Activated naive CD8-positive, alpha-beta T cell (primary cell): ENCODE results near the gene PSMD2.
"Not testable (repeated sequence)": the region's sequence is repeated elsewhere in the genome, so short reads cannot be mapped to it uniquely, and the experiment has no call there.

Experiments
- H3K27ac Mint-ChIP-seq: one replicate; pipeline ENCODE4 v1.8.0; 2021; ENCODE audit warnings: mixed read lengths
- H3K27me3 Mint-ChIP-seq: one replicate; pipeline ENCODE4 v1.8.0; 2021; ENCODE audit warnings: mixed read lengths
- H3K36me3 Mint-ChIP-seq: one replicate; pipeline ENCODE4 v1.8.0; 2021; ENCODE audit warnings: mixed read lengths
- H3K4me1 Mint-ChIP-seq: one replicate; pipeline ENCODE4 v1.8.0; 2021; ENCODE audit warnings: low read depth, mixed read lengths
- H3K4me3 Mint-ChIP-seq: one replicate; pipeline ENCODE4 v1.8.0; 2021; ENCODE audit warnings: mild to moderate bottlenecking, mixed read lengths
- H3K9me3 Mint-ChIP-seq: one replicate; pipeline ENCODE4 v1.8.0; 2021; ENCODE audit warnings: low read depth, mixed read lengths

The PSMD2 gene

DNA sequence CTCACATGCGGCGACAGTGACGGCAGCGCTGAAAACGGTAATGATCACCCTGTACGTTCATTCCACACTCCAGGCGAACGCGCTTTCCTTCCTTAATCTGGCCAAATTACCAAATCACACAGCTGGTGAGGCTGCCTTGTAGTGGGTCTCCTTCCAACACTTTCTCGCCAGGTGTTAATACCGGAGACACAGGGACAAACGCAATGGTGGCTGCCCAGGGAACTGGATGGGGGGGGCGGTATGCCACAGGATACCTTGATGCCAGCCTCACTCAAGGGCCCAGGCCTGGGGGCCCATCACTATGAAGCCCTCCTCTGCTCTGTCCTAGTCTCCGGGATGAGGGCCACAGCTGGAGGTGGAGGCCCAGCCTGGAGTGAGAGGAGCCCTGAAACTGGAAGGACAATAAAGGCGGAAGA is 36.3 kb upstream of the PSMD2 start:
- H3K27ac Mint-ChIP-seq = no peak overlapping the region
- peaks cover 15% of the 10 kb centered on the region for H3K4me1 Mint-ChIP-seq
- H3K4me3 Mint-ChIP-seq = peak overlapping the region; percentile 78
- H3K36me3 Mint-ChIP-seq = peaks cover 9% of the 10 kb centered on the region
- H3K9me3 Mint-ChIP-seq = no peaks in the 10 kb centered on the region
- peaks cover 19% of the 10 kb centered on the region for H3K27me3 Mint-ChIP-seq

DNA sequence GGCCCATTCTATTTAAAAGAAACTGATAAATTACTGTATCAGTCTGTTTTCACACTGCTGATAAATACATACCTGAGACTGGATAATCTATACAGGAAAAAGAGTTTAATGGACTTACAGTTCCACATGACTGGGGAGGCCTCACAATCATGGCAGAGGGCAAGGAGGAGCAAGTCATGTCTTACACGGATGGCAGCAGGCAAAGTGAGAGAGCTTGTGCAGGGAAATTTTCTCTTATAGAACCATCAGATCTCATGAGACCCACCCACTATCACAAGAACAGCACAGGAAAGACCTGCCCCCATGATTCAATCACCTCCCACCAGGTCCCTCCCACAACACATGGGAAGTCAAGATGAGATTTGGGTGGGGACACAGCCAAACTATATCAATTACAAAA is 31.8 kb upstream of the PSMD2 start:
- H3K9me3 Mint-ChIP-seq, H3K27ac Mint-ChIP-seq, H3K4me1 Mint-ChIP-seq, H3K4me3 Mint-ChIP-seq, H3K36me3 Mint-ChIP-seq: not testable (repeated sequence)
- H3K27me3 Mint-ChIP-seq = peaks cover 12% of the 10 kb centered on the region

DNA sequence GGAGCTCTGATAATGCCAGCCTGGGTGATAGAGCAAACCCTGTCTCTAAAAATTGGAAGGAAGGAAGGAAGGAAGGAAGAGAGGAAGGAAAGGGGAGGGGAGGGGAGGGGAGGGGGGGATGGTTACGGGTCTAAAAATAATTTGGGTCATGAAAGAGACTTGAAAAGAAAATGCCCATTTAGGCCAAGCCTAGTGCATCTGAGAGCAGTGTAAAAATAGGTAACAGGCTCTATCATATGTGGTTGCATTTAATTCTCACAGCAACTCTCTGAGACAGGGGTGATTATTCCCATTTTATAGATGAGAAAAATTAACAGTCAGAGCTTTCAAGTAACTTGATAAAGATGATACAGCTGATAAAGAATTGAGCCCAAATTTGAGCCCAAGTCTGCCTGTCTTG is 26.8 kb upstream of the PSMD2 start:
- H3K4me3 Mint-ChIP-seq = no peak overlapping the region
- peaks cover 20% of the 10 kb centered on the region for H3K27me3 Mint-ChIP-seq
- H3K4me1 Mint-ChIP-seq = peaks cover 8% of the 10 kb centered on the region
- peaks cover 5% of the 10 kb centered on the region for H3K36me3 Mint-ChIP-seq
- no peaks in the 10 kb centered on the region for H3K9me3 Mint-ChIP-seq
- H3K27ac Mint-ChIP-seq = no peak overlapping the region

DNA sequence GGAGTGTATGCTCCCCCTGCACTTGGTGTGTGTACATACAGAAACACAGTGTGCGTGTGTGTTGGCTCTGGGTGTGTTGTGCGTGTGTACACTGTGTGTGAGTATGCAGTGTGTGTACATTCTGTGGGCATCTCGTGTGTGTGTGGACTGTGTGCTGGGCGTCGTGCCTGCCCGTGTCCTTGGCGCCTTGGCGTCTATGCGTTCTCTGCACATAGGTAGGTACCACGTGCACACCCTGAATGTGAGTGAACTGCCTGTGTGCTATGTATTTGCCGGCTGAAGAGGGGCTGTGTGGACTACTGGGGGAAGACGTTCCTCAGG is 23.7 kb upstream of the PSMD2 start:
- Mint-ChIP-seq H3K27me3 (peaks cover 23% of the 10 kb centered on the region), H3K4me1 (peaks cover 8% of the 10 kb centered on the region), H3K9me3 (no peaks in the 10 kb centered on the region), H3K4me3 (peak overlapping the region; percentile 46), H3K36me3 (peaks cover 3% of the 10 kb centered on the region), H3K27ac (no peak overlapping the region)

DNA sequence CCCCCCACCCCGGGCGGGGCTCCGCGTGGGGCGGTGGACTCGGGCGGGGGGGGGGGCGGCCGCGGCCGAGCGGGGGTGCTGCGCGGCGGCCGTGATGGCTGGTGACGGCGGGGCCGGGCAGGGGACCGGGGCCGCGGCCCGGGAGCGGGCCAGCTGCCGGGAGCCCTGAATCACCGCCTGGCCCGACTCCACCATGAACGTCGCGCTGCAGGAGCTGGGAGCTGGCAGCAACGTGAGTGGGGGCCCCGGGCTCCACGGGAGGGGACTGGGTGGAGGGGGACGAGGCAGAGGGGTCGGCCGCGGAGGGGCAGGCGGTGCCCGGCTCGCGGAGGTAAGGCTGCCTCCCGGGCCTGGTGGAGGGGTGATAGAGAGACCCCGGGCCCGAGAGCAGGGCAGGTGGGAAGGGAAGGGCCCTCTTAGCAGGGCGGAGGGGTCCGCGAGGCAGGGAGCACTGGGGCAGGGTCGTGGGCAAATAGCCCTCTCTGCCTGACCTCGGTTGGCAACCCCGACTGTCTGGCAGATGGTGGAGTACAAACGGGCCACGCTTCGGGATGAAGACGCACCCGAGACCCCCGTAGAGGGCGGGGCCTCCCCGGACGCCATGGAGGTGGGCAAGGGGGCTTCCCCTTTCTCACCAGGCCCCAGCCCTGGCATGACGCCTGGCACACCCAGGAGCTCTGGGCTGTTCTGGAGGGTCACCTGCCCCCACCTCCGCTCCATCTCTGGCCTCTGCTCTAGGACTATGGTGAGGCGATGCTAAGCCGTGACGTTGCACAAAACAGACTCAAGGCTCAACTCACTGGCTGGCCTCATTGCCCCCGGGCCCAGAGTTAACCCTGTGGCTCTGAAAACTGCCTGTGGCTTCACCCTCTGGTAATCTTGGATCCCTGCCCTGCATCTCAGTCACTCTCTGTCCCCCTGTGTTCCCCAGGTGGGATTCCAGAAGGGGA is 22.8 kb upstream of the PSMD2 start, which contains the start of gene ECE2:
Gene ECE2, plus strand, starts transcription at position 62 of the 950 bp plus-strand sequence. Its CDS starts 132 bp downstream, at position 194.
- Mint-ChIP-seq H3K27ac (no peak within 1 kb of the TSS), H3K27me3 (peaks cover 23% of the 10 kb centered on the region), H3K9me3 (no peaks in the 10 kb centered on the region), H3K4me3 (peak within 1 kb of the TSS; percentile 46), H3K4me1 (peaks cover 8% of the 10 kb centered on the region), H3K36me3 (peaks cover 3% of the 10 kb centered on the region)

DNA sequence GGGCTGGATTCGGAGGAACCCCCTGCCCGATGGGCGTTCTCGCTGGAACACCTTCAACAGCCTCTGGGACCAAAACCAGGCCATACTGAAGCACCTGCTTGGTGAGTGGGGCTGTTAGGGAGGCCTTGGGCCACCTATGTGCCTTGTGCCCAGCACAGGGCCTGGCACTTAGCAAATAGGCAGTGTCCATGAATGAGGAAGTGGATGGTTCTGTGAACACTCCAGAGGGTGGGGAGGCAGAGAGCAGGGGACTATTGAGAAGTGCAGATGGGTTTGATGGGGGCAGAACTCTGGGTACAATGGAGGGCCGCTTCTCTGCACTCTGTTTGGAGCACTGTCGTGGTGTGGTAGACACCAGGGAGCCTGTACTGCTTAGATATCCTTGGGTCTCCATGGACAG is 21.7 kb upstream of the PSMD2 start:
- Mint-ChIP-seq H3K27ac (no peak overlapping the region), H3K9me3 (no peaks in the 10 kb centered on the region), H3K4me3 (no peak overlapping the region), H3K4me1 (peaks cover 8% of the 10 kb centered on the region), H3K36me3 (peaks cover 3% of the 10 kb centered on the region), H3K27me3 (peaks cover 23% of the 10 kb centered on the region)

DNA sequence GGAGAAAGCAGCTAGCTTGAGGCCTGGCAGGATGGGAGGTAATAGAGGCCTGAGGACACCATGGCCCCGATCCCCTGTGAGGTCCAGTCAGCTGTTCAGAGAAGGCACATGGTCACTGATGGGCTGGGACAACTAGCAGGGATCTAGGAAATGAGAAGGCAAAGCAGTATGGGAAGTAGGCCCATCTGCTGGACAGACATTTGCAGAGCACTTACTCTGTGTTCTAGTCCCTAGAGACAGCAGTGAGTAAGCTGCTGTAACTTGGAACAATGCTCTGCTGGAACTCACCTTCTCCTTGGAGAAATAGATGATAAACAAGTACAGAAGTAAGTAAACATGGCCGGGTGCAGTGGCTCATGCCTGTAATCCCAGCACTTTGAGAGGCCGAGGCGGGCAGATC is 16.1 kb upstream of the PSMD2 start:
- Mint-ChIP-seq H3K27ac (no peak overlapping the region), H3K27me3 (peaks cover 10% of the 10 kb centered on the region), H3K36me3 (no peaks in the 10 kb centered on the region), H3K4me3 (no peak overlapping the region), H3K9me3 (no peaks in the 10 kb centered on the region), H3K4me1 (no peaks in the 10 kb centered on the region)

DNA sequence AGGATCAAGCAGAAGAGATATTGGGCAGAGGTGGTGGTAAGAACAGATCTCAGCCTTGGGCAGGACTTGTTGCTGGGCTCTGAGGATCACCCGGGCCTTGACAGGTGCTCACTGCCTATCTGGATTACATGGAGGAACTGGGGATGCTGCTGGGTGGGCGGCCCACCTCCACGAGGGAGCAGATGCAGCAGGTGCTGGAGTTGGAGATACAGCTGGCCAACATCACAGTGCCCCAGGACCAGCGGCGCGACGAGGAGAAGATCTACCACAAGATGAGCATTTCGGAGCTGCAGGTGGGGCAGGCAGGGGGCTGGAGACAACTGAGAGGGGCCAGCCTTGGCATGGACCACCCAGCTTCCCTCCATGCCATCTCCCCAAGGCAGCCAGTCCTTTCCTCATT is 15.4 kb upstream of the PSMD2 start:
- Mint-ChIP-seq H3K4me3 (no peak overlapping the region), H3K4me1 (no peaks in the 10 kb centered on the region), H3K27me3 (peaks cover 8% of the 10 kb centered on the region), H3K27ac (no peak overlapping the region), H3K9me3 (no peaks in the 10 kb centered on the region), H3K36me3 (no peaks in the 10 kb centered on the region)

DNA sequence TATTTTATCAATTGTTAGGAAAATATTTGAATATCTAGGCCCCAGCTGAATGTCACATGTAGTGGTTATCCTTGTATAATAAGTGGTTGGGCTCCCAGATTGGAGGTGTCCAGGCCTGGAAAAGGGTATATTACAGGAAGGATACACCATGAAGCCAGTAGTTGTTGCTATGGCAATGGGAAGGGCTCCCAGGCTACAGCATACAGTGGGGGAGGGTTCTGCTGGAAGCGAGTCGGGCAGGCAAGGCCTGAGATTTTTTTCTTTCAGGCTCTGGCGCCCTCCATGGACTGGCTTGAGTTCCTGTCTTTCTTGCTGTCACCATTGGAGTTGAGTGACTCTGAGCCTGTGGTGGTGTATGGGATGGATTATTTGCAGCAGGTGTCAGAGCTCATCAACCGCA is 14.3 kb upstream of the PSMD2 start:
- Mint-ChIP-seq H3K27ac (no peak overlapping the region), H3K36me3 (no peaks in the 10 kb centered on the region), H3K4me1 (no peaks in the 10 kb centered on the region), H3K9me3 (no peaks in the 10 kb centered on the region), H3K4me3 (no peak overlapping the region), H3K27me3 (peaks cover 7% of the 10 kb centered on the region)

DNA sequence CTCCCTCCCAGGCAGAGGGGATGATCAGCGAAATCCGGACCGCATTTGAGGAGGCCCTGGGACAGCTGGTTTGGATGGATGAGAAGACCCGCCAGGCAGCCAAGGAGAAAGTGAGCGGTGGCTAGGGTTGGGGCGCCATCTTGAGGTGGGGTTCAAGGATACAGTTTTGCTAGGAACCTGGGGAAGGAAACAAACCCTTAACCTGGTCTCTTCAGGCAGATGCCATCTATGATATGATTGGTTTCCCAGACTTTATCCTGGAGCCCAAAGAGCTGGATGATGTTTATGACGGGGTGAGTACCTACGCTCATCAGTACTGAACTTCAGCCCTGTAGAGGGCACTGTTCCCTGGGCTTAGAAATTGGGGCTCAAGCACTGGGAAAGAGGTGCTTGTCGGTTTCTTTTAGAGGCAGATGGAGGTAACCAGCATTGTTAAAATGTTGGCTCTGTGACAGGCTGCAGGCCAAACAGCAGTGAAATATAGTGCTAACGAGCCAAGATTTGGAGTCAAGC is 9.6 kb upstream of the PSMD2 start:
- Mint-ChIP-seq H3K9me3 (no peaks in the 10 kb centered on the region), H3K4me1 (no peaks in the 10 kb centered on the region), H3K27me3 (peaks cover 7% of the 10 kb centered on the region), H3K36me3 (no peaks in the 10 kb centered on the region), H3K4me3 (no peak overlapping the region), H3K27ac (no peak overlapping the region)

DNA sequence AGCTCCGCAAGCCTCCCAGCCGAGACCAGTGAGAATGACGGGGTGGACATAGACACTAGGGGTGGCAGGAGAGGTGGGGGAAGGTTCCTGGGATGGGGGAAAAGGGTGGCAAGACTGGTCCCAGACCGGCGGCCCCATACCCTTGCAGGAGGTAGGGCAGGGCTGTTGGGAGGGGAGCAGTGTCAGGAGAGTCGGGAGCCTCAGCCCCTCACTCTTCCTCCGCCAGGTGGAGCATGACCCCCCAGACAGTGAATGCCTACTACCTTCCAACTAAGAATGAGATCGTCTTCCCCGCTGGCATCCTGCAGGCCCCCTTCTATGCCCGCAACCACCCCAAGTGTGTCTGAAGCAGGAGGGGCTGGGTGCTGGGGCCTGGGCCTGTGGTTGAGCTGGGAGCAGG is 8.7 kb upstream of the PSMD2 start:
- H3K9me3 Mint-ChIP-seq = no peaks in the 10 kb centered on the region
- no peak overlapping the region for H3K4me3 Mint-ChIP-seq
- peaks cover 7% of the 10 kb centered on the region for H3K27me3 Mint-ChIP-seq
- no peaks in the 10 kb centered on the region for H3K36me3 Mint-ChIP-seq
- no peak overlapping the region for H3K27ac Mint-ChIP-seq
- H3K4me1 Mint-ChIP-seq = no peaks in the 10 kb centered on the region

DNA sequence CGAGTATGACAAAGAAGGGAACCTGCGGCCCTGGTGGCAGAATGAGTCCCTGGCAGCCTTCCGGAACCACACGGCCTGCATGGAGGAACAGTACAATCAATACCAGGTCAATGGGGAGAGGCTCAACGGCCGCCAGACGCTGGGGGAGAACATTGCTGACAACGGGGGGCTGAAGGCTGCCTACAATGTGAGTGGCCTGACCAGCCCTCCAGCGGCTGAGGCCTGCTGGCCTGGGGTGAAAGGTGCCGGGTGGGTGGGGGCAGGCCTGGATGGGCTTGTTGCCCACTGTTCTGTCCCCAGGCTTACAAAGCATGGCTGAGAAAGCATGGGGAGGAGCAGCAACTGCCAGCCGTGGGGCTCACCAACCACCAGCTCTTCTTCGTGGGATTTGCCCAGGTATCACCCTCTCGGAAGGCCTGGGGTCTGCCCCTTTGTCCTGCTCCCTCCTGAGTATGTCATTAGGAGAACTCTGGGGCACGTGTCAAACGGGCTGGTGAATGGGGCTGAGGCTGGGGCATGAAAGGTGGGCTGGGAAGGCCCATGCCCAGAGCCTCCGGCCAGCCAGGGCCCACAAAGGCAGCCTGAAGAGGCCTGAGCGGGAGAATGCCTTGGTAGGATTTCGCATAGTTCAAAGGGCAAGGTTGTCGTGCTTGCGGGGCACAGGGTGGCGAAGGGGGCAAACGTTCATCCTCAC is 7.8 kb upstream of the PSMD2 start:
- Mint-ChIP-seq H3K27ac (no peak overlapping the region), H3K4me1 (no peaks in the 10 kb centered on the region), H3K36me3 (no peaks in the 10 kb centered on the region), H3K9me3 (no peaks in the 10 kb centered on the region), H3K27me3 (peaks cover 1% of the 10 kb centered on the region), H3K4me3 (no peak overlapping the region)

DNA sequence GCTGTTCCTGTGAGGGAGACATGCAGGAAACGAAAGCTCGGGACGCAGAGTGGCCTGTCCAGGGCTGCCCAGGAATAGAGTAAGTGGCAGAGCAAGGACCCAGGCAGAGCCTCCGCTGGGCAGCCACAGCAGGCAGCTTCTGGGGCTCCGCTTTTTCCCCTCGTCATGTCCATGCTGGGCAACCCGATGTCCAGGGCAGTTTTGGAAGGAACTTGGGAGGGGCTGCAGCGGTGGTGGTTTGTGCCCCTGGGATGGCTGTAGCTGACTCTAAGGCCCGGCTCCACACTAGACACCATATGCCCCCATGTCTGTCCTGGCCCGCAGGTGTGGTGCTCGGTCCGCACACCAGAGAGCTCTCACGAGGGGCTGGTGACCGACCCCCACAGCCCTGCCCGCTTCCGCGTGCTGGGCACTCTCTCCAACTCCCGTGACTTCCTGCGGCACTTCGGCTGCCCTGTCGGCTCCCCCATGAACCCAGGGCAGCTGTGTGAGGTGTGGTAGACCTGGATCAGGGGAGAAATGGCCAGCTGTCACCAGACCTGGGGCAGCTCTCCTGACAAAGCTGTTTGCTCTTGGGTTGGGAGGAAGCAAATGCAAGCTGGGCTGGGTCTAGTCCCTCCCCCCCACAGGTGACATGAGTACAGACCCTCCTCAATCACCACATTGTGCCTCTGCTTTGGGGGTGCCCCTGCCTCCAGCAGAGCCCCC is 7.1 kb upstream of the PSMD2 start:
- Mint-ChIP-seq H3K27ac (no peak overlapping the region), H3K27me3 (no peaks in the 10 kb centered on the region), H3K4me1 (no peaks in the 10 kb centered on the region)

DNA sequence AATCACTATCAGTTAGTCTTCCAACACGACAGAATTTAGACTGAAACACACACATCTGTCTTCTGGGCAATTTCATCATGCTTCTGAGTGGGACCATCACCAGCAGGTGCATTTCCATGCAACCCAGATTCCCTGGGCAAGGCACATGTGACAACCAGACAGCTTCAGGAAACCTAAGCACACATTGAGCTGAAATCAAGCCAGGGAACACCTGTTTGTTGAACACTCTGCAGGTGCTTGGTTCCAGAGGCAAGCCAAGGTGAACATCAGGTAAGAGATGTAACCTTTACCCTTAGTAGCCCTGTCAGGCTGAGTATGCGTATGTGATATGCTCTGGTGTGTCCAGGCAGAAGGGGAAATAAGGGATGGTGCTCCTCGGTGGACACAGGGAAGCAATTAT is 3.3 kb upstream of the PSMD2 start:
- Mint-ChIP-seq H3K27me3 (no peaks in the 10 kb centered on the region), H3K9me3 (no peaks in the 10 kb centered on the region), H3K4me3 (no peak overlapping the region), H3K36me3 (no peaks in the 10 kb centered on the region), H3K27ac (no peak overlapping the region), H3K4me1 (peaks cover 18% of the 10 kb centered on the region)

More for the DNA sequence above, 7.1 kb upstream of the PSMD2 start:
- Mint-ChIP-seq H3K36me3 (no peaks in the 10 kb centered on the region), H3K4me3 (no peak overlapping the region), H3K9me3 (no peaks in the 10 kb centered on the region)

DNA sequence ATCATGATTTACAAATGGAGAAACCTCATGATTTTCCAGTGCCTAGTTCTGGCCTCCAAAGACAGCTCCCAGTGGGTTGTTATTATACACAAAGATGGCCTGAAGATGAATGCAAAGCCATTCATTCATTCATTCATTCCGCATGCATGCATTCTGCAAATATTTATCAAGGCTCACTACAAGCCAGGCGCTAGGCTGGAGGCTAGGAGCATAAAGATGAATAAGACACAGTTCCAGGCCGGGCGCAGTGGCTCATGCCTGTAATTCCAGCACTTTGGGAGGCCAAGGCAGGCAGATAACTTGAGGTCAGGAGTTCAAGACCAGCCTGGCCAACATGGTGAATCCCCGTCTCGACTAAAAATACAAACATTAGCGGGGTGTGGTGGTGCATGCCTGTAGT is 2.4 kb upstream of the PSMD2 start:
- no peaks in the 10 kb centered on the region for H3K36me3 Mint-ChIP-seq
- no peak overlapping the region for H3K4me3 Mint-ChIP-seq
- no peak overlapping the region for H3K27ac Mint-ChIP-seq
- no peaks in the 10 kb centered on the region for H3K27me3 Mint-ChIP-seq
- no peaks in the 10 kb centered on the region for H3K9me3 Mint-ChIP-seq
- H3K4me1 Mint-ChIP-seq = peaks cover 20% of the 10 kb centered on the region
